ENCODE measurements around the gene STIMATE.

The STIMATE gene

GRCh38 chr3:52833202-52833601, 64.1 kb downstream of the STIMATE start:
- TF ChIP-seq EZH2phosphoT487 (IDR thresholded peaks at IDR 0.05; ENCODE audit: low read length), result no peak
- TF ChIP-seq CTCF (IDR thresholded peaks at IDR 0.05; ENCODE audit: low read length), result no peak
- TF ChIP-seq EZH2 (optimal IDR thresholded peaks at IDR 0.05; ENCODE audit: low read depth, low read length), result no peak
- Histone ChIP-seq H2AFZ (ENCODE audit: low read length) (no peak overlapping the region), H3K4me1 (ENCODE audit: low read length) (no peaks in the 10 kb centered on the region), H3F3A (ENCODE audit: insufficient read depth, low read length) (no peaks in the 10 kb centered on the region), H3K9me3 (replicated peaks; ENCODE audit: insufficient read depth, low read length) (no peaks in the 10 kb centered on the region), H3K9me2 (replicated peaks; ENCODE audit: insufficient read depth, low read length) (no peaks in the 10 kb centered on the region), H3K27ac (ENCODE audit: low read length) (no peak overlapping the region), H3K4me2 (ENCODE audit: low read depth, low read length) (no peak overlapping the region), H3K27me3 (replicated peaks; ENCODE audit: insufficient read depth, low read length) (no peaks in the 10 kb centered on the region), H3K4me3 (ENCODE audit: low read length) (no peak overlapping the region), H3K9ac (ENCODE audit: low read length) (no peak overlapping the region), H3K36me3 (replicated peaks; ENCODE audit: insufficient read depth, low read length) (no peaks in the 10 kb centered on the region), H3K79me2 (ENCODE audit: low read length) (no peaks in the 10 kb centered on the region), H4K20me1 (ENCODE audit: insufficient read depth, low read length) (no peaks in the 10 kb centered on the region)
- DNase-seq, result no peak

GRCh38 chr3:52831500-52832301, 65.6 kb downstream of the STIMATE start:
- Histone ChIP-seq H3K79me2 (ENCODE audit: low read length) (no peaks in the 10 kb centered on the region), H3K9me2 (replicated peaks; ENCODE audit: insufficient read depth, low read length) (no peaks in the 10 kb centered on the region), H3K36me3 (replicated peaks; ENCODE audit: insufficient read depth, low read length) (no peaks in the 10 kb centered on the region), H4K20me1 (ENCODE audit: insufficient read depth, low read length) (no peaks in the 10 kb centered on the region), H3F3A (ENCODE audit: insufficient read depth, low read length) (no peaks in the 10 kb centered on the region), H3K9me3 (replicated peaks; ENCODE audit: insufficient read depth, low read length) (no peaks in the 10 kb centered on the region), H3K4me3 (ENCODE audit: low read length) (no peak overlapping the region), H3K4me2 (ENCODE audit: low read depth, low read length) (no peak overlapping the region), H3K27me3 (replicated peaks; ENCODE audit: insufficient read depth, low read length) (no peaks in the 10 kb centered on the region), H3K27ac (ENCODE audit: low read length) (no peak overlapping the region), H2AFZ (ENCODE audit: low read length) (no peak overlapping the region), H3K4me1 (ENCODE audit: low read length) (no peaks in the 10 kb centered on the region), H3K9ac (ENCODE audit: low read length) (no peak overlapping the region)
- DNase-seq, result no peak
- TF ChIP-seq EZH2phosphoT487 (IDR thresholded peaks at IDR 0.05; ENCODE audit: low read length) (no peak), EZH2 (optimal IDR thresholded peaks at IDR 0.05; ENCODE audit: low read depth, low read length) (no peak)

- H3K9me2 ChIP-seq (replicated peaks; ENCODE audit: insufficient read depth, low read length), result no peaks in the 10 kb centered on the region
- H3K9me3 ChIP-seq (replicated peaks; ENCODE audit: insufficient read depth, low read length), result no peaks in the 10 kb centered on the region
- H3K79me2 ChIP-seq (ENCODE audit: low read length), result no peaks in the 10 kb centered on the region
- no peak within 1 kb of the TSS for H3K4me2 ChIP-seq (ENCODE audit: low read depth, low read length)
- TF ChIP-seq EZH2phosphoT487 (IDR thresholded peaks at IDR 0.05; ENCODE audit: low read length), result no peak
- TF ChIP-seq EZH2 (optimal IDR thresholded peaks at IDR 0.05; ENCODE audit: low read depth, low read length), result no peak
- TF ChIP-seq CTCF (IDR thresholded peaks at IDR 0.05; ENCODE audit: low read length), result no peak
- no peaks in the 10 kb centered on the region for H3F3A ChIP-seq (ENCODE audit: insufficient read depth, low read length)
- H3K4me3 ChIP-seq (ENCODE audit: low read length), result no peak within 1 kb of the TSS
- no peaks in the 10 kb centered on the region for H3K4me1 ChIP-seq (ENCODE audit: low read length)
- no peak for DNase-seq
- no peak within 1 kb of the TSS for H3K27ac ChIP-seq (ENCODE audit: low read length)
- no peaks in the 10 kb centered on the region for H3K27me3 ChIP-seq (replicated peaks; ENCODE audit: insufficient read depth, low read length)
- H4K20me1 ChIP-seq (ENCODE audit: insufficient read depth, low read length), result no peaks in the 10 kb centered on the region
- no peak within 1 kb of the TSS for H2AFZ ChIP-seq (ENCODE audit: low read length)
- no peaks in the 10 kb centered on the region for H3K36me3 ChIP-seq (replicated peaks; ENCODE audit: insufficient read depth, low read length)
- no peak within 1 kb of the TSS for H3K9ac ChIP-seq (ENCODE audit: low read length)
Observed at GRCh38 chr3:52830535-52831258, 66.7 kb downstream of the STIMATE start, which contains the start of gene ITIH4. TSS of gene ITIH4 (minus strand) at chr3:52830672. CDS start at chr3:52830642, 30 bp downstream.
